Skeletal muscle satellite cell (primary cell): Measurements from ENCODE around the gene NFYA.

Source experiments
- H3K27me3 ChIP-seq: 2 replicates; pipeline ENCODE4 v1.7.0; 2013; ENCODE audit warnings: low read length; ENCODE audit not compliant: control insufficient read depth, insufficient read depth
- H3K36me3 ChIP-seq: 2 replicates; pipeline ENCODE4 v1.7.0; 2013; ENCODE audit warnings: mild to moderate bottlenecking, control low read depth, low read length; ENCODE audit not compliant: insufficient read depth
- H3K4me1 ChIP-seq: 2 replicates; pipeline ENCODE4 v1.7.0; 2013; ENCODE audit warnings: low read length; ENCODE audit not compliant: control insufficient read depth, insufficient read depth
- H3K4me2 ChIP-seq: 2 replicates; pipeline ENCODE4 v1.7.0; 2013; ENCODE audit warnings: mild to moderate bottlenecking, low read length
- H3K4me3 ChIP-seq: 2 replicates; pipeline ENCODE4 v1.7.0; 2013; ENCODE audit warnings: low read length
- H3K9ac ChIP-seq: 2 replicates; pipeline ENCODE4 v1.7.0; 2013; ENCODE audit warnings: mild to moderate bottlenecking, low read depth, low read length, moderate library complexity
- H3K9me3 ChIP-seq: replicated peaks from 2 replicates; pipeline ENCODE4 v1.7.0; 2013; ENCODE audit warnings: mild to moderate bottlenecking, control low read depth, low read length

NFYA gene

GRCh38 chr6:41077536-41077935, 4.8 kb downstream of the NFYA start:
- Histone ChIP-seq H3K4me2 (no peak overlapping the region), H3K9ac (no peak overlapping the region), H3K27me3 (no peaks in the 10 kb centered on the region), H3K36me3 (peaks cover 28% of the 10 kb centered on the region), H3K4me3 (no peak overlapping the region), H3K4me1 (peaks cover 18% of the 10 kb centered on the region), H3K9me3 (no peaks in the 10 kb centered on the region)

DNA sequence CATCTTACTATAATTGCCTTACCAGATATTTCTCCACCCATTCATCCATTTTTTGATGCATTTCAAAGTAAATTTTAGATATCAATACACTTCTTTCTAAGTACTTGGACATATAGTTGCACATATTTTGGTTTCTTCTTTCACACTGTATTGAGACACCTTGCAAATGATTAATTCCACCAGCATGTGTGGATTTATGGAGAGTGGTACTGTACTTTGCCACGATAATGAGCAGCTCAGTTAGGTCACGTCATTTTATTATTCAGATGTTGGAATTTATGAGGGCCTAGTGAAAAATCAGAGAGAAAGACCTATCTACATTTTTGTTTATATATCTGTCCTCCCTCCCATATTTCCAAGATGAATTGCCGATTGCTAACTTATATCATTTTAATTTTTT, 5.3 kb downstream of the NFYA start:
- H3K27me3 ChIP-seq: no peaks in the 10 kb centered on the region
- peaks cover 34% of the 10 kb centered on the region for H3K36me3 ChIP-seq
- H3K4me1 ChIP-seq: peaks cover 18% of the 10 kb centered on the region
- H3K9ac ChIP-seq: no peak overlapping the region
- H3K4me3 ChIP-seq: no peak overlapping the region
- H3K4me2 ChIP-seq: no peak overlapping the region
- H3K9me3 ChIP-seq: no peaks in the 10 kb centered on the region

DNA sequence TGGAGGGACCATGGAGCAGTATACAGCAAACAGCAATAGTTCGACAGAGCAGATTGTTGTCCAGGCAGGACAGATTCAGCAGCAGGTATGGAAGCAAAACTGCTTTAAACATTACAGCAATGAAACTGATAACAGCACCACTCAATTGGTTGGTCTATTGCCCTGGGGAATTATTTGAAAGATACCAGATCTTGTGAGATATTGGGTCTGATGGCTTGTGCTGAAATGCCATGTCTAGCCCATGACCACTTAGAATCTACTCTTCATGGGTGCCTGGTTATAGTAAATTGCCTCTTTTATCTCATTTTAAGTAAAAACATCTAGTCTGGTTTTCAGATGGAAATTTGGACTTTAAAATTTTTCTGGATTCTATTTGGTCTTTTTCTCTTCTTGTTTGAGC, 6.3 kb downstream of the NFYA start:
- Histone ChIP-seq H3K36me3 (peaks cover 44% of the 10 kb centered on the region), H3K4me2 (no peak overlapping the region), H3K4me3 (no peak overlapping the region), H3K27me3 (no peaks in the 10 kb centered on the region), H3K9me3 (no peaks in the 10 kb centered on the region), H3K9ac (no peak overlapping the region), H3K4me1 (peaks cover 18% of the 10 kb centered on the region)

DNA sequence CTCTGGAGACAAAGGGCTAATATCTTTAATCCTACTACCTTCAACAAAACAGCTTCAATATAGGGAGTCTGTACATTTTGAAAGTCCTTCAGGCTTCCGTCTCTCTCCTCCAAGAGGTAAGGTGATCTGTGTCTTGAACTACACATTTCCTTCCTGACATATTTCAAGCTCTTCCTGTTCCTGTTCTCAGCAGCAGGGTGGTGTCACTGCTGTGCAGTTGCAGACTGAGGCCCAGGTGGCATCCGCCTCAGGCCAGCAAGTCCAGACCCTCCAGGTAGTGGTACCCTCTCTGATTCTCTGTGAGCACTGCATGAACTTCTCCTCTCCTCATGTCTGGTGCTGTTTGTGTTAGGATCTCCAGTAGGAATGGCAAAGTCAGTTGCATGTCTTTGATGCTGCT, 7.8 kb downstream of the NFYA start:
- H3K9ac ChIP-seq: no peak overlapping the region
- no peak overlapping the region for H3K4me2 ChIP-seq
- H3K4me1 ChIP-seq: peaks cover 3% of the 10 kb centered on the region
- no peak overlapping the region for H3K4me3 ChIP-seq
- no peaks in the 10 kb centered on the region for H3K27me3 ChIP-seq
- peaks cover 58% of the 10 kb centered on the region for H3K36me3 ChIP-seq
- no peaks in the 10 kb centered on the region for H3K9me3 ChIP-seq

DNA sequence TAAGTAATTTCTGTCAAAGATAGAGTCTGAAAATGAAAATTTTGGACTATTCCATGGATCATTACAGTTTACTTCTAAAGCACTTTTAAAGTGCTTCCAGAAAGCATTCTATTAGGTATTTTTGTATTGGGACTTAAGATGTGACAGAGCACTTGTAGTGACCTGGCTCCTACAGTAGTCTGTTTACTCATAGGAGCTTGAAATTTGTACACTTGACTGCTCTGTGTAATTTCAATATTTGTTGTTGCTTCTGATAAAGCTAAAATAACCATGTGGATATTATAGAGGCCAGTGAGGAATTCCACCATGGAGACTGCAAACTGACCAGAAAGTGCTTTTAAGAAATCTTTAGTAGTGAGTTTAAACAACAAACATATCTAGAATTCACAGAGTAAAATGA, 10.3 kb downstream of the NFYA start:
- H3K4me1 ChIP-seq: no peaks in the 10 kb centered on the region
- no peaks in the 10 kb centered on the region for H3K27me3 ChIP-seq
- no peak overlapping the region for H3K4me2 ChIP-seq
- no peak overlapping the region for H3K4me3 ChIP-seq
- no peaks in the 10 kb centered on the region for H3K9me3 ChIP-seq
- no peak overlapping the region for H3K9ac ChIP-seq
- H3K36me3 ChIP-seq: peaks cover 58% of the 10 kb centered on the region

GRCh38 chr6:41085182-41085581, 12.4 kb downstream of the NFYA start:
- H3K36me3 ChIP-seq: peaks cover 56% of the 10 kb centered on the region
- no peak overlapping the region for H3K9ac ChIP-seq
- H3K4me1 ChIP-seq: no peaks in the 10 kb centered on the region
- no peak overlapping the region for H3K4me2 ChIP-seq
- no peak overlapping the region for H3K4me3 ChIP-seq
- H3K27me3 ChIP-seq: no peaks in the 10 kb centered on the region
- no peaks in the 10 kb centered on the region for H3K9me3 ChIP-seq

- Histone ChIP-seq H3K9ac (no peak overlapping the region), H3K4me2 (no peak overlapping the region), H3K4me3 (no peak overlapping the region), H3K36me3 (peaks cover 67% of the 10 kb centered on the region), H3K4me1 (no peaks in the 10 kb centered on the region), H3K27me3 (no peaks in the 10 kb centered on the region), H3K9me3 (no peaks in the 10 kb centered on the region)
Measured at GRCh38 chr6:41088451-41088850, 15.7 kb downstream of the NFYA start.

DNA sequence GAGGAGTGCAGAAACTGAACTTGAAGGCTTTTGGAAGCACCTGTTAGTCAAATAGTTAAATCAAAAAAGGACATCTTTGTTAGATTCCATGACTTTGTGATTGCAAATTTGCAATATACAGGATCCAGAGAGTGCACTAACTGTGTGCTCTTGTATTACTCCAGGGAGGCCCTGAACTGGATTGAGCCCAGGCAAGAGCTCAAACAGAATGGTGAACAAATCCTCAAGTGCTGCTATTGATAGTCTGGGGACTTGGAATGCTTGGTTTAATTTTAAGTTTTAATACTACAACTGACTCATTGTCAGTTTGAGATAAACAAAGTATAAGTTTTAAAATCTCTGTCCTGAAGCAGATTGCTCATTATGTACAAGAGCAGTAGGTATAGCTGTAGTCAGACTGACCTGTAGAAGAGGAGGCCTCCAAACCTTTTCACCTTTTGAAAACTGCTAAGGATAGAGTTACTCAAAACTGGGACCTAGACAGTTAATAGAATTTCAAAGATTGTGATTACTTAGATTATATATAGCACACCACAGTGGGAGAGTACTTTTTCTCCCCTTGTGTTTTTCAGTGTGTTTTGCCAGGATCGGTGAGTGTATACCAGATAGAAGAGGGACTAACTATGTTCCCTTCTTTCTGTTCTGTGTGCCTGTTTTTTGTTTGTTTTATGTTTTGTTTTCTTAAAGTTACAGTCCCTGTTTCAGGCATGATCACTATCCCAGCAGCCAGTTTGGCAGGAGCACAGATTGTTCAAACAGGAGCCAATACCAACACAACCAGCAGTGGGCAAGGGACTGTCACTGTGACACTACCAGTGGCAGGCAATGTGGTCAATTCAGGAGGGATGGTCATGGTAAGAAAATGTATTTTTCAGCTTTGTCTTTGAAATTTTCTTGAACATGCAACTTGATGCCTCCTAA, 18.3 kb downstream of the NFYA start:
- no peak overlapping the region for H3K4me2 ChIP-seq
- H3K9ac ChIP-seq: no peak overlapping the region
- H3K36me3 ChIP-seq: peaks cover 73% of the 10 kb centered on the region
- no peaks in the 10 kb centered on the region for H3K9me3 ChIP-seq
- no peak overlapping the region for H3K4me3 ChIP-seq
- H3K27me3 ChIP-seq: no peaks in the 10 kb centered on the region
- H3K4me1 ChIP-seq: no peaks in the 10 kb centered on the region

DNA sequence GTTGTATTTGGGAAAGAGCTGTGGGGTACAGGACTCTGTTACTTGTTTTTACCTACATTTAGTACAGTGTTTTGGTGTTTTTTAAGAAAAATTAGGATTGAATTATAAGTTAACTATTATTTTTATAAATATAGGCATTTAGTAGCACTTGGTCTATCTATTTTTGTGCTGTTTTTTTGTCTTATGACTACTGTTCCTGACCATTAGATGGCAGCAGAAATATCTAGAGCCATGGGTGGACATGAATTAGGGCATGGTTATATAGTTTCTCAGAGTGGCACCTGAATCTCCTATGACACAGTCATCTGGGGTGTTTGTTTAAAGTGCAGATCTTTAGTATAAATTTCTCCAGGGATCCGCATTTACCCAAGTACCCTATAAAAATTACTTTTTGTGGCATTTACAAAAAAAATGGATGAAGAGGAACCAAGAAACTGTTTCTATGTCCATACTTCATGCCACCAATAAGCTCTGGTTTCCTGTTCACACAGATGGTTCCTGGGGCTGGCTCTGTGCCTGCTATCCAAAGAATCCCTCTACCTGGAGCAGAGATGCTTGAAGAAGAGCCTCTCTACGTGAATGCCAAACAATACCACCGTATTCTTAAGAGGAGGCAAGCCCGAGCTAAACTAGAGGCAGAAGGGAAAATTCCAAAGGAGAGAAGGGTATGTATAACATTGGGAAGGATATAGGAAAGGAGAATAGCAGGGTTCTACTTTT, 19.8 kb downstream of the NFYA start:
- Histone ChIP-seq H3K27me3 (no peaks in the 10 kb centered on the region), H3K9me3 (no peaks in the 10 kb centered on the region), H3K4me2 (no peak overlapping the region), H3K4me1 (peaks cover 7% of the 10 kb centered on the region), H3K9ac (no peak overlapping the region), H3K4me3 (no peak overlapping the region), H3K36me3 (peaks cover 87% of the 10 kb centered on the region)

- Histone ChIP-seq H3K9ac (no peak overlapping the region), H3K4me2 (no peak overlapping the region), H3K36me3 (peaks cover 92% of the 10 kb centered on the region), H3K9me3 (no peaks in the 10 kb centered on the region), H3K4me1 (peaks cover 15% of the 10 kb centered on the region), H3K4me3 (no peak overlapping the region), H3K27me3 (no peaks in the 10 kb centered on the region)
Measured at GRCh38 chr6:41093729-41094128, 21.0 kb downstream of the NFYA start.

DNA sequence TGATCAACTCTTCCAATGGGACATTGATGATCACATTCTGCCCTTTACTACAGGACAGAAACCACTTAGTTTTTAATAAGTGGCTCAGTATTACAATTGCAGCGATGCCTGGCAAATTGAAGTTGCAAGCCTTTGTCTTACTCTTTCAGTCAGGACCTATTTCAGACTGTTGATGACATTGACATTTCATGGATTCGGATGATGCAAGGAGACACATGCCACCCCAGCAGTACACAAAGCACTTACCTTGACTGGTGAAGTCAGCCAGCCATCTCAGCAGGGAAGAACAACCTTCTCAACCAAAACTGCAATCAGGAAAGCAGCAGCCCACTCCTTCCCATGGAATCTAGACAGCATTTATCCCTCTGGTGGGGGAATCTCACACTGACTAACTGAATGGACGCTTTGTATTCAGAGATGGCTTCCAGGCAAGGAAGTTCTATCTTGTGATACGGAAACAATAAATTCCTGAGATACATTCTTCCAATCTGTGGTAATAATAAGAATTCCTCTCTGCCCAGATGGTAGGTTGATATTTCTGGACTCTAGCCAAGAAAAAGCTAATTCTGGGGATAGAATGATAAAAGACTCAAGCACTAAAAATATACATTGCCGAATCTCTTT, 24.8 kb downstream of the NFYA start:
- Histone ChIP-seq H3K36me3 (peaks cover 89% of the 10 kb centered on the region), H3K9ac (no peak overlapping the region), H3K27me3 (no peaks in the 10 kb centered on the region), H3K9me3 (no peaks in the 10 kb centered on the region), H3K4me2 (peak overlapping the region; percentile 21), H3K4me3 (no peak overlapping the region), H3K4me1 (peaks cover 15% of the 10 kb centered on the region)
